ENCODE measurements around the gene SURF4.

The SURF4 gene

GRCh38 chr9:133366435-133366834, 9.4 kb downstream of the SURF4 start:
- no peak for DNase-seq (ENCODE audit: low read depth)
- TF ChIP-seq, protein P1, sequence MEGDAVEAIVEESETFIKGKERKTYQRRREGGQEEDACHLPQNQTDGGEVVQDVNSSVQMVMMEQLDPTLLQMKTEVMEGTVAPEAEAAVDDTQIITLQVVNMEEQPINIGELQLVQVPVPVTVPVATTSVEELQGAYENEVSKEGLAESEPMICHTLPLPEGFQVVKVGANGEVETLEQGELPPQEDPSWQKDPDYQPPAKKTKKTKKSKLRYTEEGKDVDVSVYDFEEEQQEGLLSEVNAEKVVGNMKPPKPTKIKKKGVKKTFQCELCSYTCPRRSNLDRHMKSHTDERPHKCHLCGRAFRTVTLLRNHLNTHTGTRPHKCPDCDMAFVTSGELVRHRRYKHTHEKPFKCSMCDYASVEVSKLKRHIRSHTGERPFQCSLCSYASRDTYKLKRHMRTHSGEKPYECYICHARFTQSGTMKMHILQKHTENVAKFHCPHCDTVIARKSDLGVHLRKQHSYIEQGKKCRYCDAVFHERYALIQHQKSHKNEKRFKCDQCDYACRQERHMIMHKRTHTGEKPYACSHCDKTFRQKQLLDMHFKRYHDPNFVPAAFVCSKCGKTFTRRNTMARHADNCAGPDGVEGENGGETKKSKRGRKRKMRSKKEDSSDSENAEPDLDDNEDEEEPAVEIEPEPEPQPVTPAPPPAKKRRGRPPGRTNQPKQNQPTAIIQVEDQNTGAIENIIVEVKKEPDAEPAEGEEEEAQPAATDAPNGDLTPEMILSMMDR (conservative IDR thresholded peaks at IDR 0.05; ENCODE audit: low read length) = no peak
- H3K4me3 ChIP-seq (ENCODE audit: low read length) = no peak overlapping the region

DNA sequence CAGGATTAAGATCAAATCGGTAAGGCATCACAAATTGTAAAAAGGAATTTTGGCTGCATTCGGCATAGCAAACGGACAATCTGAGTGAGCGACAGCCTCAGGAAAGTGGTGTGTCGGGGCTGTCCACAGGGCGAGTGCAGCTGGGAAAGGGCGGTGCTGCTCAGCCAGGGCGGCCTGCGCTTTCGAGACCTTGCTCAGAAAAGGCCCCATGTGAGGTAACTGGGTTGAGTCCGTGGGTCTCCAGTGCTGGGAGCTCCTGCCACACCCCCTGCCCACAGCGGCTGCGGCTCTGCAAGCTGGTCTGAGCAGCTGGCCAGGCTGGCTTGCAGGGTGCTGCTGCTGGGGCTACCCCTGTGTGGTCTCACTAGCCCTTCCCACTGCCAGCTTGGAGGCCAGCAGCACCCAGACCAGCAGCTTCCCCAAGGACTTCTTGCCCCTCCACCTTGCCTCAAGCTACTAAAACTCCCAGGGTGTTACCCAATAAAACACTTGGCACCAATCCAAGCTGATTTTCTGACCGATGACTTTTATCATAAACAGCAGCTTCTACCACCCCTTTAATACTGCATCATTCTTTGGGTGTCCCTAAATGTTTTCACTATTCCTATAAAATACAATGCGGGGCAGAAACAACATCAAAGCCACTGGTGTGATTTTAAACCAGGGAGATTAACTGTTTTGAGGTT, 13.4 kb downstream of the SURF4 start:
- no peak for DNase-seq (ENCODE audit: low read depth)
- TF ChIP-seq, protein P1 (conservative IDR thresholded peaks at IDR 0.05; ENCODE audit: low read length) = no peak
- H3K4me3 ChIP-seq (ENCODE audit: low read length) = no peak overlapping the region

DNA sequence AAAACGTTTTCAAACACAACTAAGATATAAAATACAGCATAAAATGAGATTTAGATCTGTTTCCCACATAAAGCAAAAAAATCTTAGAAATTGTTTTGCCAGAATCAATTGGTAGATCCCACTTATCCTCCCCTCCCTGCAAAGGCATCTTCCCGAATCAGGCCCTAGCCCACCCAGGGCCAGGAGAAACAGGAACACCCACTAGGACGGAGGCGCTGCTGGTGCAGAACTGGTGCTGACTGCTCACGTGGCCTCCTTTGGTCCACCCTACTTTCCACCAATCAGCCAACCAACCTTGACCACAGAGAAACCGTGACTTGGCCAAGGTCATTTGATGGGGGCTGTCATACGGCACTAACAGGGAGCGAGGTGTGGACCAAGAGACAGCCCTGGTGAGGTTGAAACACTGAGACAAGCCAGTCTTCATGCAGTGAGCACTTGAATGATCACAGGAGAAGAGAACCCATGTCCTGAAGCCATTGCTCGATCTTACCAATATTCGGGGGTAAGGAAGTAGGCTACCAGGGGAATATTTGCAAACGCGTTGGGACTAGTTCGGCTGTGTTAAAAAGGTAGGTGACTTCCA, 14.3 kb downstream of the SURF4 start:
- H3K4me3 ChIP-seq (ENCODE audit: low read length) = no peak overlapping the region
- no peak for DNase-seq (ENCODE audit: low read depth)
- TF ChIP-seq, protein P1 (conservative IDR thresholded peaks at IDR 0.05; ENCODE audit: low read length) = no peak

DNA sequence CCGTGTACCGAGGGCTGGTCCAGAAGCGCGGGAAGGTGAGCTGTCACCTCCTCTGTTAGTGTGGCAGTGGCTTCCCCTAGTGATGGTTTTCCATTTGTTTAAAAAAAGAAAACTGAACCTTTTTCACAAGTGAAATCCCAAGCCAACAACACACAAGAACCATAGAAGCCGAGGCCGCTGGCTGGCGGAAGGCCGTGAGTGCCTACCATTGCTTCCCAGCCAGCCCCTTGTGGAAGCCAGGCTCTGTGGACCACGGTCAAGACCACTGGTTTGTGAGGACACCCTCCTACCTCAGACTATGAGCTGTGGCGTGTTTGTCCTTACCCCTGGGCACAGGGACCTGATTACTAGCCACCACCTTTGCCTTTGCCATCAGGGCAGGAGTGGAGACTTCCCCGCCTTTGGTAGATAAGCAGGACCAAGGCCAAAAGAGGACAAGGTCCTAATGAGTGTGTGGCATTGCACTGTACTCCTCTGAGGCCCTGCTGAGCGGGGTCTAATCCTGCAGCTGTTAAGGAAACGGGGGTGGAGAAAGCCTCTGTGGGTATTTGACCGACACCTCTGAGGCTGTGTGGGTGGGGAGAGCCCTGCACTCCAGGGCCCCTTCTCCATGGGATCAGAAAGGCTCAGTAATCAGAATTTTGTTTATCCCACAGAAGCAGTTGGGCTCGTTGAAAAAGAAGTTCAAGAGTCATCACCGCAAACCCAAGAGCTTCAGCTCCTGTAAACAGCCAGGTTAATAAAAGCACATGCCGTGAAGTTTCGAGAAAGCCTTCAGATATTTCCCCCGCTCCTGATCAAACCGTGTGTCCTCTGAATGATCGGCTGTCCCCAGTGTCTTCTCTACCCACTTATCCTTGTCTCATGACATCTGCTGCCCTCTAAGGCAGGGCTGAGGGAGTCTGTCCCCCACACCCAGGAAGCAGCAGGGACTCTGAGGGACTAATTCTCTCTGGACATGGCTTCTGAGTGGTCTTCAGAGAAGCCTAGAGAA, 15.2 kb downstream of the SURF4 start:
- TF ChIP-seq, protein P1 (conservative IDR thresholded peaks at IDR 0.05; ENCODE audit: low read length) = no peak
- H3K4me3 ChIP-seq (ENCODE audit: low read length) = no peak overlapping the region

DNA sequence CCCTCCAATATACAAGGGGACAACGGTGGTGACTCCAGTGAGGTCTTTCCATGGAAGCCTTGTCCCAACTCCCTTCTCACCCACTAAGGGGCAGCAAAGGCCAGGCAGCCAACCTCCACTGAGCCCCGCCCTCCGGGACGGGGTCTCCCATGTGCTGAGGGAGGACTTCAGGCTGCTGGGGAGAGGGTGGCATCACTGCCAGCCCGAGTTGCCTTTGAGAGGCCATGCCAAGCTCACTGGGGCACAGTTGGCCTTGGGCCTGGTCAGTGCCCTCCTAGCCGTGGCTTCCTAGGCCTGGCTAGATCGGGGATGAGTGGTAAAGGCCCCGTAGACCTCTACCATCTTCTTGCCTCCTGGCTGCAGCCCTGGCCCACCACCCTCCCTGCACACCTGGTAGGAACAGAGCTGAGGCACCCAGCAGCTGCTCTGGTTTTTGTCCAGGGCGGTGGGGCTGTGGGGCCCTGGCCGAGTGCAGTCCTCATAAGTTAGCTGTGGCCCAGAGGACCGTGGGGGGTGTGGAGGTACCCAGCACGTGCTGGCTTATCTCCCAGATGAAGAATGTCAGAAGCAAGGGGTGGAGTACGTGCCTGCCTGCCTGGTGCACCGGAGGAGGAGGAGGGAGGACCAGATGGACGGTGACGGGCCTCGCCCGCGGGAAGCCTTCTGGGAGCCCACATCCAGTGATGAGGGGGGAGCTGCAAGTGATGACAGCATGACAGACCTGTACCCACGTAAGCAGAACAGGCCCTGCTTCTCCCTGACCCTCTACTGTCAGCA, 16.3 kb downstream of the SURF4 start:
- TF ChIP-seq, protein P1 (conservative IDR thresholded peaks at IDR 0.05; ENCODE audit: low read length) = peak; percentile 44
- H3K4me3 ChIP-seq (ENCODE audit: low read length) = no peak overlapping the region
- no peak for DNase-seq (ENCODE audit: low read depth)

More for the DNA sequence above, 15.2 kb downstream of the SURF4 start:
- no peak for DNase-seq (ENCODE audit: low read depth)

- no peak for DNase-seq (ENCODE audit: low read depth)
- TF ChIP-seq, protein P1 (conservative IDR thresholded peaks at IDR 0.05; ENCODE audit: low read length) = no peak
- H3K4me3 ChIP-seq (ENCODE audit: low read length) = peak overlapping the region; percentile 70
Observed at GRCh38 chr9:133357656-133358055, 18.2 kb downstream of the SURF4 start.
